Renal cortex interstitium (tissue), 15 donors: ENCODE data around the gene SUCLG2. TPM values are rescaled to one million over a fixed set of nuclear protein-coding genes. Genes with fewer than 3 reads are reported as not detected.

Experiments
- DNase-seq, 11 donors: peaks; one replicate each; pipeline ENCODE4 v3.0.0-alpha.2; 2013; ENCODE audit warnings: low read depth in 9 of 11, low spot score in 4 of 11; ENCODE audit errors: extremely low read depth in 1 of 11
- long read RNA-seq, 16 experiments: transcript quantifications; one replicate each; lab custom pipeline, GENCODE V29; 2026
- polyA plus RNA-seq, 3 donors: library from polyadenylated mRNA; unstranded; fragments of 120-200 nt; gene quantifications; one replicate each; pipeline ENCODE4 v1.2.1, GENCODE V29; 2013; ENCODE audit not compliant: insufficient read length in 3 of 3

SUCLG2 gene
- 10 to 100 TPM; 72.2 to 84.3 (median 82.1) TPM for polyA plus RNA-seq
- long read RNA-seq, donor 1, transcript SUCLG2-201 (11 exons, 2,352 nt) = major isoform, 6 of 14 reads
- long read RNA-seq, donor 1, partial matches to known transcripts = 8 of 14 reads
- long read RNA-seq, donor 1, other reads (novel, unspliced or antisense) = 0 of 14 reads
- long read RNA-seq, donor 2, transcript SUCLG2-201 (11 exons, 2,352 nt) = major isoform, 10 of 18 reads
- long read RNA-seq, donor 2, partial matches to known transcripts = 8 of 18 reads
- long read RNA-seq, donor 2, other reads (novel, unspliced or antisense) = 0 of 18 reads
- long read RNA-seq, donor 3, transcript SUCLG2-201 (11 exons, 2,352 nt) = major isoform, 34 of 67 reads
- long read RNA-seq, donor 3, partial matches to known transcripts = 33 of 67 reads
- long read RNA-seq, donor 3, other reads (novel, unspliced or antisense) = 0 of 67 reads
- long read RNA-seq, donor 4, transcript SUCLG2-201 (11 exons, 2,352 nt) = major isoform, 11 of 34 reads
- long read RNA-seq, donor 4, partial matches to known transcripts = 23 of 34 reads
- long read RNA-seq, donor 4, other reads (novel, unspliced or antisense) = 0 of 34 reads
- long read RNA-seq, donor 5 = 0 reads
- long read RNA-seq, donor 6, transcript SUCLG2-201 (11 exons, 2,352 nt) = major isoform, 19 of 27 reads
- long read RNA-seq, donor 6, partial matches to known transcripts = 8 of 27 reads
- long read RNA-seq, donor 6, other reads (novel, unspliced or antisense) = 0 of 27 reads
- long read RNA-seq, donor 7, transcript SUCLG2-201 (11 exons, 2,352 nt) = major isoform, 17 of 37 reads
- long read RNA-seq, donor 7, partial matches to known transcripts = 20 of 37 reads
- long read RNA-seq, donor 7, other reads (novel, unspliced or antisense) = 0 of 37 reads
- long read RNA-seq, donor 8, transcript SUCLG2-201 (11 exons, 2,352 nt) = major isoform, 30 of 53 reads
- long read RNA-seq, donor 8, partial matches to known transcripts = 23 of 53 reads
- long read RNA-seq, donor 8, other reads (novel, unspliced or antisense) = 0 of 53 reads
- long read RNA-seq, donor 9, transcript SUCLG2-201 (11 exons, 2,352 nt) = major isoform, 21 of 39 reads
- long read RNA-seq, donor 9, partial matches to known transcripts = 18 of 39 reads
- long read RNA-seq, donor 9, other reads (novel, unspliced or antisense) = 0 of 39 reads
- long read RNA-seq, donor 10, transcript SUCLG2-201 (11 exons, 2,352 nt) = major isoform, 19 of 51 reads
- long read RNA-seq, donor 10, partial matches to known transcripts = 32 of 51 reads
- long read RNA-seq, donor 10, other reads (novel, unspliced or antisense) = 0 of 51 reads
- long read RNA-seq, donor 11, transcript SUCLG2-201 (11 exons, 2,352 nt) = major isoform, 14 of 22 reads
- long read RNA-seq, donor 11, partial matches to known transcripts = 8 of 22 reads
- long read RNA-seq, donor 11, other reads (novel, unspliced or antisense) = 0 of 22 reads
- long read RNA-seq, donor 12, transcript SUCLG2-201 (11 exons, 2,352 nt) = major isoform, 9 of 9 reads
- long read RNA-seq, donor 12, partial matches to known transcripts = 0 of 9 reads
- long read RNA-seq, donor 12, other reads (novel, unspliced or antisense) = 0 of 9 reads
- long read RNA-seq, donor 13, transcript SUCLG2-201 (11 exons, 2,352 nt) = major isoform, 33 of 56 reads
- long read RNA-seq, donor 13, partial matches to known transcripts = 23 of 56 reads
- long read RNA-seq, donor 13, other reads (novel, unspliced or antisense) = 0 of 56 reads
- long read RNA-seq, donor 14, transcript SUCLG2-201 (11 exons, 2,352 nt) = major isoform, 13 of 21 reads
- long read RNA-seq, donor 14, partial matches to known transcripts = 8 of 21 reads
- long read RNA-seq, donor 14, other reads (novel, unspliced or antisense) = 0 of 21 reads
- long read RNA-seq, donor 15, transcript SUCLG2-201 (11 exons, 2,352 nt) = major isoform, 7 of 22 reads
- long read RNA-seq, donor 15, partial matches to known transcripts = 15 of 22 reads
- long read RNA-seq, donor 15, other reads (novel, unspliced or antisense) = 0 of 22 reads
- long read RNA-seq, donor 16, transcript SUCLG2-201 (11 exons, 2,352 nt) = major isoform, 66 of 92 reads
- long read RNA-seq, donor 16, partial matches to known transcripts = 26 of 92 reads
- long read RNA-seq, donor 16, other reads (novel, unspliced or antisense) = 0 of 92 reads

GRCh38 chr3:67654099-67654843 lies at the start of gene SUCLG2:
SUCLG2 (minus strand) TSS chr3:67654612; CDS start chr3:67654586, 26 bp downstream.
- DNase-seq = peak; percentile 44 to 86 (median 76)

GRCh38 chr3:67700596-67700995 lies 46.2 kb upstream of the SUCLG2 start:
- DNase-seq = no peak

GRCh38 chr3:67699882-67700281 lies 45.5 kb upstream of the SUCLG2 start:
- DNase-seq = no peak

GRCh38 chr3:67692621-67693020 lies 38.2 kb upstream of the SUCLG2 start:
- DNase-seq = no peak

GRCh38 chr3:67691926-67692325 lies 37.5 kb upstream of the SUCLG2 start:
- DNase-seq = no peak

- DNase-seq = no peak
Measured at GRCh38 chr3:67691207-67691606, 36.8 kb upstream of the SUCLG2 start.

GRCh38 chr3:67689806-67690205 lies 35.4 kb upstream of the SUCLG2 start:
- DNase-seq = no peak

- no peak for DNase-seq
Measured at GRCh38 chr3:67688231-67688630, 33.8 kb upstream of the SUCLG2 start.

- no peak for DNase-seq
Measured at GRCh38 chr3:67686069-67686468, 31.7 kb upstream of the SUCLG2 start.

- DNase-seq = no peak
Measured at GRCh38 chr3:67685499-67685898, 31.1 kb upstream of the SUCLG2 start.

- no peak for DNase-seq
Measured at GRCh38 chr3:67684211-67684610, 29.8 kb upstream of the SUCLG2 start.

- DNase-seq = no peak
Measured at GRCh38 chr3:67683522-67683921, 29.1 kb upstream of the SUCLG2 start.

- no peak for DNase-seq
Measured at GRCh38 chr3:67678665-67679064, 24.3 kb upstream of the SUCLG2 start.

- DNase-seq = no peak
Measured at GRCh38 chr3:67674055-67674454, 19.6 kb upstream of the SUCLG2 start.

- DNase-seq = no peak
Measured at GRCh38 chr3:67662733-67663132, 8.3 kb upstream of the SUCLG2 start.

GRCh38 chr3:67661089-67661488 lies 6.7 kb upstream of the SUCLG2 start:
- DNase-seq = no peak

GRCh38 chr3:67657192-67657591 lies 2.8 kb upstream of the SUCLG2 start:
- DNase-seq = no peak
